Activated effector memory CD4-positive, alpha-beta T cell treated with Interleukin-2 at 50 U/mL for 16 hours (primary cell): ENCODE measurements around the gene MIDN.

Experiments used
- DNase-seq: peaks from one replicate; pipeline ENCODE4 v3.0.0-alpha.2; 2020

Gene MIDN

DNA sequence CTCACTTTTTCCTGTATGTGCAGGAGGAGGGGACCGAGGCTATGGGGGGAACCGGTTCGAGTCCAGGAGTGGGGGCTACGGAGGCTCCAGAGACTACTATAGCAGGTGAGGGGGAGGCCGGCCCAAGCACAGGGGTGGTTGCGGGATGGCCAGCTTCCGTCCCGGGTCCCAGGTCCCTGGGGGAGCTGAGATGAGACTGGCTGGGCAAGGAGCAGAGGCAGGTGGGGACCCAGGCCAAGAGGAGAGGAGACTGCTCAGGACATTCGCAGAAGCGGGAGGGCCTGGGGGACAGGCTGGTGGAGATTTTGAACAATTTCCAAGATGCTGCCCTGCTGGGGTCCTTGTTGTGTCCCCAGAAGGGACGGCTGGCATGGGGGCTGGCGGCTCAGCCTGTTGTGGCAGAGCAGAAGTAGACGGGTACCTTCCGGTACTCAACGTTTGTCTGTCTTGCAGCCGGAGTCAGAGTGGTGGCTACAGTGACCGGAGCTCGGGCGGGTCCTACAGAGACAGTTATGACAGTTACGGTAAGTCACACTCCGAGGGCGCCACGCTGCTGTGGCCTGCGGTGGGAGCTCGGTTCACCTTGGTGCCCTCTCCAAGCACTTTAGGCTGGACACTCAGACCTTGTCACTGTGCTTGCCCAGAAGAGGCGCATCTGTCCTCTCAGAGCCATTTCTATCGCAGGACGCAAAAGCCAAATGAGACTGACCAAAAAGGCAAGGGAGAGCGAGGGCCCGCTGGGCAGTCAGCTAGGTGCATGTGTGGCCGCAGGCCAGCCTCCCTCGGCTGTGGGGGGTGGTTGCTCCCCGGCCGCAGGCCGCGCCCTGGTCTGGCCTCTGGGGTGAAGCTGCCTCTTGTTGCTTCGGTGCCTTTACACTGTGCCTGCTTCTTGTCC lies 23.4 kb downstream of the MIDN start:
- no peak for DNase-seq

DNA sequence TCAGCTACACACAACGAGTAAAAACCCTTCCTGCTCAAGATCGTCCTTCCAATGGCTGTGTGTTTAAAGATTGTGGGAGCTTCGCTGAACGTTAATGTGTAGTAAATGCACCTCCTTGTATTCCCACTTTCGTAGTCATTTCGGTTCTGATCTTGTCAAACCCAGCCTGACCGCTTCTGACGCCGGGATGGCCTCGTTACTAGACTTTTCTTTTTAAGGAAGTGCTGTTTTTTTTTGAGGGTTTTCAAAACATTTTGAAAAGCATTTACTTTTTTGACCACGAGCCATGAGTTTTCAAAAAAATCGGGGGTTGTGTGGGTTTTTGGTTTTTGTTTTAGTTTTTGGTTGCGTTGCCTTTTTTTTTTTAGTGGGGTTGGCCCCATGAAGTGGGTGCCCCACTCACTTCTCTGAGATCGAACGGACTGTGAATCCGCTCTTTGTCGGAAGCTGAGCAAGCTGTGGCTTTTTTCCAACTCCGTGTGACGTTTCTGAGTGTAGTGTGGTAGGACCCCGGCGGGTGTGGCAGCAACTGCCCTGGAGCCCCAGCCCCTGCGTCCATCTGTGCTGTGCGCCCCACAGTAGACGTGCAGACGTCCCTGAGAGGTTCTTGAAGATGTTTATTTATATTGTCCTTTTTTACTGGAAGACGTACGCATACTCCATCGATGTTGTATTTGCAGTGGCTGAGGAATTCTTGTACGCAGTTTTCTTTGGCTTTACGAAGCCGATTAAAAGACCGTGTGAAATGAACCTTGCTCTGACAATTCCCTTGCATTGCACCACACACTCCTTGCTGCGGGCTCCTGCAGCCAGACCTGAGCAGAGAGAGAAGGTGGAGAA lies 24.3 kb downstream of the MIDN start:
- DNase-seq, result no peak

DNA sequence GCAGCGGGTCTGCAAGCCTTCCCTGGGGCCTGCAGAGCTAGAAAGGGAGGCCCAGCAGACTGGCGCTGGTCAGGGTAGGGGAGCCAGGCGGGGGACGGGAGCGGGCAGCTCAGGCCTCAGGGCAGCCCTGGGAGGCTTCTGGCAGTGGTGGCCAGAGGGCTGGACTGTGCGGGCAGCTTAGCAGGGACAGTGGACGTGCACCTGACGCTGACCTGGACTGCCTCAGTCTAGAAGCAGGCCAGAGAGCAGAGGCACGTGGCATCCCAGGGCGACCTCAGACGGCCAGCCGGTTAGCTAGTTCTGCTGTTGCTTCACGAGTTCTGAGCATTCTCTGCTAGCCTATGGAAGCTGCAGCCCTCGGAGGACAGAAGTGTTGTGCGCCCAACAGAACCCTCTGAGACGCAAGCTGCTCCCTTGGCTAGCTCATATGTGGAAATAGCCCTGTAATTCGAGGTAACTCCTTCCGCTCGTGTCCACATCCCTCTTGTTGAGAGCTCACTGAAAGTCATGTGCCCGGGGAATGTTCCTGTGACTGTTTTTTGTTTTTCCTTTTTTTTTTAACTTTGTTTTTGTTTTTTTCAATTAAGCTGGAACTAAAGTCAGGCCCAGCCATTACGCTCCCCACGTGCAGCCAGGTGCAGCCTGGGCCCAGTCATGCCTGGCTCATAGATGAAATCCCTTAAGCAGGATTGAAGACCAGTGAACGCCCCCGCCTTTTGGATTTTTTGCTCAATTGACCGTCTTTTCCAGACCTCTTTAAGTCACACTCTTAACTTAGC lies 25.1 kb downstream of the MIDN start:
- DNase-seq, result no peak

DNA sequence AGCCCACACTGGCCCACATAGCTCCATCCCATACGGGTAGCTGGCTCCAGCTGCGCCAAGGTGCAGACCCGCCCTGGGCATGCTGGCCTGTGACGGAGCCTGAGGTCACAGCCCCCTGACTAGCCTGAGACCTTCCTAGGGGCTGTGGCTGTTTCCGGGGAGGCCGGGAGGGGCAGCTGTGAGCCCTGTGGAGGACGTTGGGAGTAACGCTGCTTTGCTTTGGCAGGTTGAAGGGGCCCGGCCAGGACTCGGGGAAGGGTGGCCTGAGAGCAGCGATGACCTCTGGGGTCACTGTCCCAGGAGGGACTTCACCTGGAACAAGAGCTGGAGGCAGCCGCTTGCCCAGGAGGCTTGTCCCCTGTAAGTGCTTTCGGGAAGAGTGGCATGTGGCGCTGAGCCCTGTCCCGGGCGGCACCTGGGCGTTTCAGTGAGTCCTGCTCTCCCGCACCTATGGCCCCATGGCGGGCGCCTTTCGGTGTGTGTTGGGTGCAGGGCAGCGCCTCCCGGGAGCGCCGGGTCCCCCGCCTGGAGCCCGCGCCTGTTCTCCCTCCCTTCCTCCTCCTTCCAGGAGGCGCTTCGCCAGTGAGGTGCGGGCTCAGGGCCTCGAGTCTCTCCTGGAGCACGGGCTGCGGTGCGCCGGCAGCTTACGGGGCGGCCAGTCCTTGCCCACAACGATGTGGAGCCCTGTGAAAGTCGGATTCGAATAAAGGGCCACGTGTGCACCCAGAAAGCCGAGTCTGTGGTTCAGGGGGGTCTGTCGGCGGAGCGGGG lies 25.9 kb downstream of the MIDN start:
- no peak for DNase-seq

DNA sequence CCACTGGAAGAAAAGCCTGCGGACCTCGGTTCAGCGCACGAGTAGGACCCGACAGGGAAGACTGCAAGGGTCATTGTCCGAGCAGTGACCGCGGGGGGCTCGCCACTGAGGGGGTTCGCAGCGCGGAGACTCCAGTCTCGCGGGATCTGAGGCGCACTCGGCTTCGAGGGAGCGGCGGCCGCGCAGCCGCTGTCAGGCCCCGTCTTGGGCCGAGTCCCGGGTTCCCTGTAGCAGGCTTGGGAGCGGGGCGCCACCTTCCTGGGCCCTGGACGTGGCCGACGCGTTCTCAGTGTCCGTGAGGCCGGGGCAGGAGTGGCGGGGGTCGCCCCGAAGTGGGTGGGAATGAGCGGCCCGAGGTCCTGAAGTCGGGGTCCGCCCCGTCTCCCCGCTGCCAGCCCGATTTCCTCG lies 26.5 kb downstream of the MIDN start:
- no peak for DNase-seq

DNA sequence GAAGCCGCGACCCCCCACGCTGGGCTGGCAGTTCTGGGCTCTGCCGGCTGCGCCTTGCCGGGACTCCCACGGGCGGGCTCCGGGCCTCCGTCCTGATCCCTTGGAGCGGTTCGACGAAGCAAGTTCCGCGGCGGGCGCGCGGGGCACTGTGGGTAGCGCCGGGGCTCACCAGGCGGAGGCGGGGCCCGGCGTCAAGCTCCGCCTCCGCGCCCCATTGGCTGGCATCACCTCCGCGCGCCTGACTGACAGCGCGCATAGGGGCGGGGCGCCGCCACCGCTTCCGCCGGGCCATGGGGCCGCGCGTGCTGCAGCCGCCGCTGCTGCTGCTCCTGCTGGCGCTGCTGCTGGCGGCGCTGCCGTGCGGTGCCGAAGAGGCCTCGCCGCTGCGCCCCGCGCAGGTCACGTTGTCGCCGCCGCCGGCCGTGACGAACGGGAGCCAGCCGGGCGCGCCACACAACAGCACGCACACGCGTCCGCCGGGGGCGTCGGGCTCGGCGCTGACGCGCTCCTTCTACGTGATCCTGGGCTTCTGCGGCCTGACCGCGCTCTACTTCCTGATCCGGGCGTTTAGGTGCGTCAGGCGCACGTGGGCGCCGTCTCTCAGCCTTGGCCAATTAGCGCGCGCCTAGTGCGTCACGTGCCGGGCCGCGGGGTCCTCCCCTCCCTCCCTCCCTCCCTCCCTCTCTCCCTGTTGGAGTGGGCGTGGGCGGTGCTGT lies 27.0 kb downstream of the MIDN start, which contains the start of gene FAM174C:
TSS of gene FAM174C (plus strand) at position 271 of the 716 bp plus-strand sequence. CDS start at position 291, 20 bp downstream.
- DNase-seq, result peak; percentile 93

DNA sequence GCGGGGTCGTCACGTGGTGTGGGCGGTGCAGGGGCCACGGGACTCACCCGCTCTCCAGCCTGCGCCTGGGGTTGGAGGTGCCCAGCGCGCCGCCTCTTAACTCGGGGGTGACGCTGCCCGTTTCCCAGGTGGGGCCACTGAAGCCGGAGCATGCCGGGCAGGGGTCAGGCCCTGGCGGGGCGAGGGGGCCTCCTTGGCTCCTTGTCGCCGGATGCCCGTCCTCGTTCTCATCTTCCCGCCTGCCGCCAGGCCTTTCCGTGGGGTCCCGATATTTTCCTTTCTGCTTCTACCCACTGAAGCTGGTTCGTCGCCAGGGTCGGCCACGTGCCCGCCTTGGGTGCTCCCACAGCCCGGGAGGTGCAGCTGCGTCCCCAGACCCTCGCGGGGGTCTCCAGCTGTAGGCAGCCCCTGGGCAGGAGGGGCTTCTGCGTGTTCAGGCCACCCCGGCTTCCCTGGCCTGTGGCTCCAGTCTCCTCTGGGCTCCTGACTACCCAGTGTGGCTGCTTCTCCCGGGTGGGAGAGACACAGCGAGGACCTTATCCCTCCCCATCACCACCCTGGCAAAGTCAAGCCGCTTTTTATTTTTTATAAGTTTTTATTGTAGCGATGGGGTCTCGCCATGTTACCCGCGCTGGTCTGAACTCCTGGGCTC lies 27.7 kb downstream of the MIDN start:
- no peak for DNase-seq

DNA sequence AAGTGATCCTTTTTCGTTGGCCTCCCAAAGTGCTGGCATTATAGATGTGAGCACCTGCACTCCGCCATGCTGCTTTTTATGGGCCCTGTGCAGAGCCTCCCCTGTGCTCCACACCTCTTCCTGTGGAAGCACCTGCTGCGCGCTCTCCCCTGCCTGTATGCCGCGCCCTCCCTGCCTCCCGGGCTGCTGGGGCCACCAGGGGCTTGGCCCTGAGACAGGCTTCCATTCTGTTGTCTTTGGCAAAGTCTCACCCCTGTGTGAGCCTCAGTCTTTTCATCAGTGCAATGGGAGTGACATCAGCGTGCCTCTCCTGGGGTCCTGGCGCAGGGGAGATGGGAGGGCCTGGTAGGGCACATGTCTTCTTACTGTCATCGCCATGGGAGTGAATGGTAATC lies 28.2 kb downstream of the MIDN start:
- DNase-seq, result no peak

DNA sequence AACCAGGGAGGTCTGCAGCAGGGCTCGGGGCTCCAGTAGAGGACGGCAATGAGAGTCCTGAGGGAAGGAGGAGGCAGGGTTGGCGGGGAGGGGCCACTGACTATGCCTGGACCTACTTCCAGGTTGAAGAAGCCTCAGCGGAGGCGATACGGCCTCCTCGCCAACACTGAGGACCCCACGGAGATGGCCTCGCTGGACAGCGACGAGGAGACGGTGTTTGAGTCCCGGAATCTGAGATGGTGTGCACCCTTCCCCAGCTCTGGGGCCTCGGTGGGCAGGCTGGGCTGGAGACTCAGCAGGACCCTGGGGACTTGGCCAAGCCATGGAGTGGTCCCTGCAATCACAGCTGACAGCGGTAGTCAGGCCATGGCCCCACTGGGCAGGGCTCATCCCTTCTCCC lies 28.7 kb downstream of the MIDN start:
- no peak for DNase-seq

DNA sequence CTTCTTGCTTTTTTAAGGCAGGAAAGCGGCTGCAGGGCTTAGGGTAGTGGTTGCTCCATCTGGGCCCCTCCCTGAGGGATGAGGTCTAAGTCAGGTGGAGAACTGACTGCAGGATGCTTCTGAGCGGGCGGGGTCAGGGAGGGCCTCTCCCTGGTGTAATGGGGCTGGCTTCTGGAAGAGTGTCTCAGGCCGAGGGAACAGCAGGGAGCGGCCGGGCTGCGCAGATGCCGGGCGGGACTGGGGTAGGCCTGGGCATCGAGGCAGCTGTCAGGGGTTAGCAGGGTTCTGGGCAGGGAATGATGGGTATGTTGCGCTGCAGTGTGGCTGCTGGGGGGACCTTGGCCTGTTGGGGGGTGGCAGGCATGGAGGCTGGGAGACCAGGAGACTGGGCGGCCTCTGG lies 29.7 kb downstream of the MIDN start:
- DNase-seq, result no peak

DNA sequence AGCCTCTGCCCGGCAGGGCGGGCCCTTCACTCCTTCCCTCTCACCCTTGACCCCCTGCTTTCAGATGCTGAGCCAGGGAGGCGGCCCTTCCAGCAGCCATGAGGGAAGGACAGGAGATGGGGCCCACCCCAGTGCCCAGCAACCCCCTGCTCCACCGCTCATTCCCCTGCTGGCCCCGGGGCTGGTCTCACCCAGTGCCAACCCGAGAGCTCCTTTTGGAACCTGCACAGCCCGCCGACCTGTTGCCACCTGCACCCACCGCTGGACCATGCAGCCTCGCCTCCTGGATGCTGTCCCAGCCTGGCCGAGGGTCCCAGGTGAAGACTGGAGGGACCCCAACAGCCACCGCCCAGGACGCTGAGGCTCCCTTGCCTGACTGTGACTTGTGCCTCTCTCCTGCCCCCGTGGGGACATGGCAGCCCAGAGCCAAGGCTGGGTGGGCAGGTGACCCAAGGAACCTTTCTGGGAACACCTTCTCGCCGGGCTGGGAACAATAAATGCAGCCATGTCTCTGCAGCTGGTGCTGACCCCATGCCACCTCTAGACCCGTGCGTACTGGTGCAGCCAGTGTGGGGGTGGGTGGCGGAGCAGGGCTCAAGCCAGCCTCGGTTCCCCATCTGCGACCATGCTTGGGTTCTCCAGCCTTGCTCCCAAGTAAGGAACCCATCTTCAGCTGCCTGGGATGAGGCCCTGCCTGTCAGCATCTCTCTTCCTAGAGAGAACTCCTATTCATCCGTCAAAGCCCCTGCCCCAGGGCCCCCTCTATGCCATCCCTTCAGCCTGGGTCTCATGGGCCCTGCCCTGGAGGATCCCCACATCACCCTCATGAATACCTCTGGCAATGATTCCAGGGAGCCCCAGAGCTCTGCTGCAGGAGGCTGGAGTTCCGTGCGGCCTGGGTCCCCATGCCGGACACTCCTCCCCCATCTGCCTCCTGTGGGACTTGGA lies 30.6 kb downstream of the MIDN start:
- no peak for DNase-seq

DNA sequence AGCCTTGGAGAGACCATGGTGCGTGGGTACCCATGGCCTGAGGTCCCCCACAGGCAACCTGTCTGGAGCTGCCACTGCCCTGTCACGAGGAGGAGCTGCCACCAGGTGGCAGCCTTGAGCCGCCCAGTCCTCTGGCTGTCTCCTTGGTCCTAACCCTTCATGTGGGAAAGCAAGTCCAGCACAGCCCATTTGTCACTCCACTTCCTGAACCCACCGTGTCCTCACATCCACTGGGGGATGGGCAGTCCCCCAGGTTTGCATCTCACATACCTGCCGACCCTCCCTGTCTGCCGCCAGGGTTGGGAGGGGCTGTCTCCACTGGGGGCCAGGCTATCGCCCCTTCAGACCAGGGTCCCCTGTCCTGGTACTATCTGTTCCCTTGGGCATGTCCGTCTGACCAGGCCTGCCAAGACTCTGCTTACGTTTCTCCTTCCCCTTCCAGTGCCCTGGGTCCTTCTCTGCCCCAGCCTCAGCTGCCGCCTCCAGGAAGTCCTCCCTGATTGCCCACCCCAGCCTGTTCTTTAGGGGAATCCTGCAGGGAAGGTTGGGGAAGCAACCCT lies 31.5 kb downstream of the MIDN start:
- DNase-seq, result peak; percentile 67

DNA sequence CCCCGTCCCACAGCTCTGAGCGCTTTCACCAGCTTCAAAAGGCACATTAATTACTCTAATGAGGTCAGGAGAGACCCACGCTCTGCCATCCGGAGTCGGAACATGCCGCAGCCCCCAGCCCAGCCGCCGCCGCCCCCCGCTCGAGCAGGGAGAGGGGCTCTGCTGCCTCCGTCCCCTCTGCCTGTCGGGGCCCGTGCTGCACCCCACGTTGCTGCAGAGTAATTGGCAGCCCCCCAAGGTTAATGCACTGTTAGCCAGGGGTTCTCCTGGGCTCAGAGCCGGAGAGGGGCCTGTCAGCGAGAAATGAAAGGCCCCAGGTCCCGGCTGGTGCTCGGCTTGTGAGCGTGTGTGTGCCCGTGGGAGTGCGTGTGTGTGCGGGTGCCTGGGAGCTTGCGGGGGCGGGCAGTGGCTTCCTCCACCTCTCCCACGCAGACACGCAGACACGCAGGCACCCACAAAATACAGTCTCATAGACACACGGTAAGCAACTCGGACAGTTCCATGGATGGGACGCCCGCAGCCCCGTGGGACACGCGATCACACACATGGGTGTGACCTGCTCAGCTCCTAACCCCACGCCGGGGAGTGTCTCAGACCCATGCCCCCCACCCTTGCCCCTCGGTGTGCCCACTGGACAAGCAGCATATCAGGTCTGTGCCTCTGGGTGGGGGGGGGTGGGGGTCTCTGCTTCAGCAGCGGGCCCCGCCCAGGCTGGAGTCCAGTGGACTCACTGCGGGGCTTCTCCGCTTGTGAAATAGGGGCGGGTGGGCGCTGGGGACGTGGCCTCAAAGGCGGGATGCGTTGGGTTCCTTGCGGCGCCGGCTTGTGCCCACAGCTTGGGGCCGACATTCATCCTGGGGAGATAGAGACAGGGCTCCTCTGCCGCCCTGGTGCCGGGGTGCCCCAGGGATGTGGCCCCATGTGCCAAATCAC lies 32.5 kb downstream of the MIDN start:
- no peak for DNase-seq

DNA sequence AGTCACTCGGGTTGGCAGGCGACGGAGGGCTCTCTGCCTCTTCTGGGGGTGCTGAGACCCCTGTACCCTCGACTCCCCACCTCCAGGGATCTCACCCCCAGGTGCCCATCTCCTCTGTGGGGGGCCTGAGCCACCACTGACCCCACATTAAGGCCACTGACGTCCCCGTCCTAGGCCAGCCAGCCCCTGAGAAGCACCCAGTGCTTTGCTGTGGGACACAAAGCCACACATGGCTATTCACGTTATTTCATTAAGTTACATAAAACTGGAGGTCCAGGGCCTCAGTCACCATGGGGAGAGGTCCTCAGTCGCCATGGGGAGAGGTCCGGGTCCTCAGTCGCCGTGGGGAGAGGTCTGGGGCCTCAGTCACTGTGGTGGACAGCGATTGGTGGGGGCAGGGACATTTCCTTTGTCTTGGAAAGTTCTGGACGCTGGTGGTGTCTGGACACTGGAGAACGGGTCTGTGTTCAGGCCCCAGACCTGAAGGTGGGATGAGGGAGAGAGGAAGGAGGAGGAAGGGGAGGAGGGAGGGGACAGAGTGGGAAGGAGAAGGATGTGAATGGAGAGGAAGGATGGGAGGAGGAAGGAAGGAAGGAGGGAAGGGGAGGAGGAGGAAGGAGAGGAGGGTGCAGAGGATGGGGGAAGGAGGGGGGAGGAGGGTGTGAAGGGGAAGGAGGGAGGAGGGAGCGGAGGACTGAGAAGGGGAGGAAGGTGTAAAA lies 33.3 kb downstream of the MIDN start:
- DNase-seq, result no peak

DNA sequence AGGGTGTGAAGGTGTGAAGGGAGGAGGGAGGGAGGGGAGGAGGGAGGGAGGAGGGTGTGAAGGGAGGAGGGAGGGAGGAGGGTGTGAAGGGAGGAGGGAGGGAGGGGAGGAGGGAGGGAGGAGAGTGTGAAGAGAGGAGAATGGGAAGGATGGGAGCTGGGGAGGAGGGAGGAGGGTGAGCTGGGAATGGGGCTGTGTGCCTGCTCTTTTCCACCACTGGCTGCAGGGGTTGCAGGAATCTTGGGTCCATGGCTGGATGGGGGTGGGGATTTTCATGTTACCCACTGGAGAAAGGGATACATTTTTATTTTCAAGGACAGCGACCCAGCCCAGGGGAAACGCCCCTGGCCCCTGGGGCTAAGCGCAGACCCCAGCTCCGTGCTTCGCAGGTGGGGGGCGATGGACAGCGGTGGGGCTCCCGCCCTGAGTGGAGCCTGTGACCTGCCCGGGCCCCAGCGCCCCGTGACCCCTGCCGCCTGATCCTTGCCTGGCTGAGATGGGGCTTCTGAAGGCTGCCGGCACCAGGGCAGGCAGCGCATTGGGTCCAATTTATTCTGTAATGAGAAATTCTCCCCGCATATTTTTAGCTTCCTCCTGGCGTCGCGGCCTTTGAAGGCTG lies 34.3 kb downstream of the MIDN start:
- DNase-seq, result no peak

DNA sequence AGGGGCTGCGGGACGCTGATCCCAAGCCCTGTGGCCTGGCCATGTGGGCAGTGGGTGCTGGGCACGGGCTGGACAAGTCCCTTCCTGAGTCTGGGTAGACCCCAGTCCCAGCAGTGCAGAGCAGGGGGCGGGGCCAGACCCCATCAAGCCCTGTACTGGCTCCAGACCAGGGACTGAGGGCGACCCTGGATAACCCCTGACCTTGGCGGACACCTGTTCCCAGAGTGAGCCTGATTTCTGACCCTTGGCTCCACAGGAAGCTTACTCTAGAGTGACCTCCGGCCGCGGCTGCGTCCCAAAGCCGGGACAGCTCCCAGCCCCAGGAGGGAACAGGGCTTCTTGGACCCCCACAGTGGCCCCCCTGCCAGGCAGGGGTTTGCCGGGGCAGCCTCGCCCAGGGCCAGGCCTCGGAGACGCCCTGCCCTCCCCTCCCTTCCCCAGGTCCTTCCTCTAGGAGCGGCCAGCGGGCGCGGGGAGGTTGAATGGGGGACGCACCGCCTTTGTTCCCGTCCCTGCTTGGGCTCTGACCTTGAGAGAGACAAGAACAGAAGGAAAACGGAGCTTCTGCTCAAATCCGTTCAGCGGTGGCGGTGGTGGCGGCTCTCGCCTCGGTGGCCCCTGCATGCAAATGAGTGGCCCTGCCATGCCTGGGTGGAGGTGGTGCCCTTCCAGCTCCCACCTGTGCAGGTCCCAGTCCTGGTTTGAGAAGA lies 35.0 kb downstream of the MIDN start:
- no peak for DNase-seq

DNA sequence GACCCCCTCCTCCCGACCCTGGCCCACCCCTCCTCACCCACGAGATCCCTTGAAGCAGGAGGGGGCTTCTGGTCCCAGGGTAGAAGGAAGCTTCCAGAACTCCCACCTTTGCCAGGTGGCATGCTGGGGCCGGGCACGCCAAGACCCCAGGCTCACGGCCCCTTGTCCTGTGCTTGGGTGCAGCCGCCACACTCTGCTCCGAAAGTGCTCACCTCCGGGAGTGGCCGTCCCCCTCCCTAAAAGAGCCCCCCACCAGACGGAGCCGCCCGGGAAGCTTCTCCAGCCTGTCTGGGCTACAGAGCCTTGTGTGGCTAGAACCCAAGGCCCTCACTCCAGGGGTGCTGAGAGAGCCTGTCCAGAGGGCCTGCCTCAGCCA lies 35.5 kb downstream of the MIDN start:
- no peak for DNase-seq
